ACC112 (cell line): ENCODE data around the gene NT5DC1.

Source experiments
- H2AFZ ChIP-seq: fragments of 200-600 bp; sonication (generic); one replicate; pipeline ENCODE4 v1.6.0; 2017; ENCODE audit warnings: antibody characterized with exemption, low read length; ENCODE audit not compliant: unreplicated experiment
- H3K27ac ChIP-seq: fragments of 200-600 bp; sonication (generic); 2 replicates; pipeline ENCODE4 v1.5.1; 2014; ENCODE audit warnings: low read depth, mild to moderate bottlenecking, antibody characterized with exemption, low read length, moderate library complexity
- H3K27me3 ChIP-seq: fragments of 200-600 bp; sonication (generic); 2 replicates; pipeline ENCODE4 v1.6.1; 2014; ENCODE audit warnings: mild to moderate bottlenecking, antibody characterized with exemption, low read length, moderate library complexity, mixed read lengths; ENCODE audit not compliant: insufficient read depth
- H3K36me3 ChIP-seq: fragments of 200-600 bp; sonication (generic); 2 replicates; pipeline ENCODE4 v1.6.1; 2016; ENCODE audit warnings: mild to moderate bottlenecking, antibody characterized with exemption, low read length, moderate library complexity, mixed read lengths; ENCODE audit not compliant: insufficient read depth
- H3K4me1 ChIP-seq: fragments of 200-600 bp; sonication (generic); one replicate; pipeline ENCODE4 v1.6.1; 2016; ENCODE audit warnings: low read length, mixed read lengths; ENCODE audit not compliant: insufficient read depth, unreplicated experiment, control insufficient read depth
- H3K4me3 ChIP-seq: fragments of 200-600 bp; sonication (generic); 2 replicates; pipeline ENCODE4 v1.5.1; 2014; ENCODE audit warnings: mild to moderate bottlenecking, low read depth, low read length
- H3K79me2 ChIP-seq: fragments of 200-600 bp; sonication (generic); one replicate; pipeline ENCODE4 v1.6.0; 2016; ENCODE audit warnings: low read length; ENCODE audit not compliant: control insufficient read depth, unreplicated experiment, insufficient read depth

NT5DC1 gene

GRCh38 chr6:116136373-116136772 lies 35.7 kb downstream of the NT5DC1 start:
- Histone ChIP-seq H3K27me3 (no peaks in the 10 kb centered on the region), H3K79me2 (no peaks in the 10 kb centered on the region), H3K4me3 (no peak overlapping the region)

GRCh38 chr6:116136933-116137340 lies 36.3 kb downstream of the NT5DC1 start:
- Histone ChIP-seq H3K36me3 (no peaks in the 10 kb centered on the region), H3K27me3 (no peaks in the 10 kb centered on the region)

More at GRCh38 chr6:116136373-116136772, 35.7 kb downstream of the NT5DC1 start:
- Histone ChIP-seq H3K27ac (no peak overlapping the region), H3K36me3 (no peaks in the 10 kb centered on the region), H2AFZ (no peak overlapping the region), H3K4me1 (no peaks in the 10 kb centered on the region)

GRCh38 chr6:116139917-116140316 lies 39.3 kb downstream of the NT5DC1 start:
- Histone ChIP-seq H3K27me3 (no peaks in the 10 kb centered on the region), H3K27ac (no peak overlapping the region), H2AFZ (no peak overlapping the region), H3K4me3 (no peak overlapping the region), H3K79me2 (no peaks in the 10 kb centered on the region), H3K36me3 (no peaks in the 10 kb centered on the region), H3K4me1 (peaks cover 5% of the 10 kb centered on the region)

More at GRCh38 chr6:116136933-116137340, 36.3 kb downstream of the NT5DC1 start:
- H2AFZ ChIP-seq, result no peak overlapping the region
- H3K4me1 ChIP-seq, result no peaks in the 10 kb centered on the region
- no peak overlapping the region for H3K4me3 ChIP-seq
- no peak overlapping the region for H3K27ac ChIP-seq
- H3K79me2 ChIP-seq, result no peaks in the 10 kb centered on the region

- no peak overlapping the region for H3K4me3 ChIP-seq
- H3K36me3 ChIP-seq, result no peaks in the 10 kb centered on the region
- H2AFZ ChIP-seq, result no peak overlapping the region
- peaks cover 8% of the 10 kb centered on the region for H3K4me1 ChIP-seq
- H3K27ac ChIP-seq, result no peak overlapping the region
- H3K27me3 ChIP-seq, result no peaks in the 10 kb centered on the region
- no peaks in the 10 kb centered on the region for H3K79me2 ChIP-seq
Observed at GRCh38 chr6:116144605-116145004, 44.0 kb downstream of the NT5DC1 start.

- Histone ChIP-seq H2AFZ (no peak overlapping the region), H3K36me3 (no peaks in the 10 kb centered on the region), H3K27ac (no peak overlapping the region), H3K27me3 (no peaks in the 10 kb centered on the region), H3K4me3 (no peak overlapping the region), H3K79me2 (no peaks in the 10 kb centered on the region), H3K4me1 (peaks cover 8% of the 10 kb centered on the region)
Observed at GRCh38 chr6:116145803-116146675, 45.4 kb downstream of the NT5DC1 start.

- Histone ChIP-seq H3K27ac (no peak overlapping the region), H3K36me3 (no peaks in the 10 kb centered on the region), H3K4me1 (no peaks in the 10 kb centered on the region), H2AFZ (no peak overlapping the region), H3K4me3 (no peak overlapping the region), H3K27me3 (no peaks in the 10 kb centered on the region), H3K79me2 (no peaks in the 10 kb centered on the region)
Observed at GRCh38 chr6:116152620-116153019, 52.0 kb downstream of the NT5DC1 start.

- H3K36me3 ChIP-seq, result no peaks in the 10 kb centered on the region
- H3K79me2 ChIP-seq, result no peaks in the 10 kb centered on the region
- no peak overlapping the region for H3K27ac ChIP-seq
- no peaks in the 10 kb centered on the region for H3K27me3 ChIP-seq
- H3K4me3 ChIP-seq, result no peak overlapping the region
- H3K4me1 ChIP-seq, result peaks cover 7% of the 10 kb centered on the region
- no peak overlapping the region for H2AFZ ChIP-seq
Observed at GRCh38 chr6:116154887-116155286, 54.2 kb downstream of the NT5DC1 start.

- Histone ChIP-seq H3K36me3 (no peaks in the 10 kb centered on the region), H2AFZ (no peak overlapping the region), H3K27ac (no peak overlapping the region), H3K79me2 (no peaks in the 10 kb centered on the region), H3K4me1 (peaks cover 7% of the 10 kb centered on the region), H3K27me3 (no peaks in the 10 kb centered on the region), H3K4me3 (no peak overlapping the region)
Observed at GRCh38 chr6:116156405-116157326, 56.0 kb downstream of the NT5DC1 start.

- Histone ChIP-seq H3K27me3 (no peaks in the 10 kb centered on the region), H3K36me3 (no peaks in the 10 kb centered on the region), H3K4me3 (no peak overlapping the region), H3K27ac (no peak overlapping the region), H3K79me2 (no peaks in the 10 kb centered on the region), H2AFZ (no peak overlapping the region), H3K4me1 (peaks cover 7% of the 10 kb centered on the region)
Observed at GRCh38 chr6:116157391-116157790, 56.7 kb downstream of the NT5DC1 start.

- no peaks in the 10 kb centered on the region for H3K36me3 ChIP-seq
- no peak overlapping the region for H3K27ac ChIP-seq
- peaks cover 7% of the 10 kb centered on the region for H3K4me1 ChIP-seq
- H2AFZ ChIP-seq, result no peak overlapping the region
- H3K27me3 ChIP-seq, result no peaks in the 10 kb centered on the region
- no peak overlapping the region for H3K4me3 ChIP-seq
- no peaks in the 10 kb centered on the region for H3K79me2 ChIP-seq
Observed at GRCh38 chr6:116158641-116159040, 58.0 kb downstream of the NT5DC1 start.
